GM12878 (cell line): Measurements from ENCODE around the gene SLC2A8. TPM values are rescaled to one million over a fixed set of nuclear protein-coding genes. Genes with fewer than 3 reads are reported as not detected.

ENCODE experiments used
- ATAC-seq: fragments of 200-7000 bp; cut with Tn5 transposase; 3 replicates; pipeline ENCODE4 v1.9.1; 2020; ENCODE audit warnings: mild to moderate bottlenecking, moderate library complexity
- BruUV-seq: library from RNA; stranded (reverse); fragments of 400-500 nt; replicated peaks from 2 replicates; lab custom pipeline; 2021; lab: Mats Ljungman, UMichigan
- CTCF ChIA-PET: fragments of 300-600 bp; sonication (Branson Sonifier 250); formaldehyde crosslinking; extraction: SDS; loops from one replicate; lab custom pipeline; 2021; ENCODE audit warnings: inconsistent platforms; lab: Yijun Ruan, JAX
- POLR2A ChIA-PET: fragments of 350-600 bp; formaldehyde crosslinking; extraction: SDS; loops from one replicate; lab custom pipeline; 2021; ENCODE audit warnings: inconsistent platforms; lab: Charles Lee
- RAD21 ChIA-PET: fragments of 300-600 bp; sonication (Branson Sonifier 250); formaldehyde crosslinking; loops from one replicate; lab custom pipeline; 2023; ENCODE audit warnings: antibody characterized with exemption; ENCODE audit not compliant: unreplicated experiment; lab: Charles Lee
- SMC1A ChIA-PET: fragments of 300-600 bp; sonication (Branson Sonifier 250); formaldehyde crosslinking; loops from one replicate; lab custom pipeline; 2023; ENCODE audit not compliant: unreplicated experiment, uncharacterized antibody; lab: Charles Lee
- DNase-seq: peaks from one replicate; pipeline ENCODE4 v3.0.0-alpha.2; 2011; ENCODE audit warnings: low read depth, low spot score
- FAIRE-seq: peaks from 3 replicates; lab custom pipeline; 2011; peaks lifted over from hg19 to GRCh38; lab: Jason Lieb, UNC
- H2AFZ ChIP-seq: 2 replicates; pipeline ENCODE4 v1.6.0; 2011; ENCODE audit warnings: low read depth, low read length, control low read depth; ENCODE audit not compliant: control insufficient read depth
- H3K27ac ChIP-seq: 2 replicates; pipeline ENCODE4 v1.5.1; 2011; ENCODE audit warnings: control low read depth; ENCODE audit not compliant: control insufficient read depth, insufficient read depth
- H3K27me3 ChIP-seq, 2 experiments: replicated peaks in 1 of 2; 2 replicates each; pipeline versions ENCODE4 v1.6.0 to v1.6.1; 2011; ENCODE audit warnings: low read length in 1 of 2; ENCODE audit not compliant: control insufficient read depth in 2 of 2, insufficient read depth in 2 of 2
- H3K36me3 ChIP-seq, 2 experiments: 2 replicates each; pipeline ENCODE4 v1.5.1; 2011; ENCODE audit warnings: low read length in 1 of 2; ENCODE audit not compliant: control insufficient read depth in 2 of 2, insufficient read depth in 2 of 2
- H3K4me1 ChIP-seq: 2 replicates; pipeline ENCODE4 v1.6.1; 2011; ENCODE audit warnings: mild to moderate bottlenecking, low read length, moderate library complexity, mixed read lengths; ENCODE audit not compliant: control insufficient read depth, insufficient read depth
- H3K4me2 ChIP-seq: 2 replicates; pipeline ENCODE4 v1.6.0; 2011; ENCODE audit warnings: control low read depth; ENCODE audit not compliant: control insufficient read depth, insufficient read depth
- H3K4me3 ChIP-seq: fragments of 200-600 bp; sonication (generic); 2 replicates; pipeline ENCODE4 v1.5.1; 2016
- H3K79me2 ChIP-seq: 2 replicates; pipeline ENCODE4 v1.6.0; 2011; ENCODE audit warnings: low read length; ENCODE audit not compliant: control insufficient read depth, insufficient read depth
- H3K9ac ChIP-seq: 2 replicates; pipeline ENCODE4 v1.8.0; 2011; ENCODE audit warnings: low read length, control low read depth, mixed read lengths; ENCODE audit not compliant: control insufficient read depth, insufficient read depth
- H3K9me3 ChIP-seq: replicated peaks from 3 replicates; pipeline ENCODE4 v1.5.1; 2011; ENCODE audit warnings: mild to moderate bottlenecking, low read length; ENCODE audit not compliant: control insufficient read depth, insufficient read depth
- H4K20me1 ChIP-seq: 2 replicates; pipeline ENCODE4 v1.6.0; 2011; ENCODE audit not compliant: control insufficient read depth, insufficient read depth
- CHD2 ChIP-seq: IDR thresholded peaks from 2 replicates; pipeline ENCODE4 v1.6.1; 2011; ENCODE audit warnings: low read depth, low read length, improper control_type of control experiment, borderline replicate concordance
- CREB1 ChIP-seq: IDR thresholded peaks from 2 replicates; pipeline ENCODE4 v1.6.1; 2012; ENCODE audit warnings: low read depth, mild to moderate bottlenecking, inconsistent platforms
- E4F1 ChIP-seq: fragments of 450-650 bp; IDR thresholded peaks from 2 replicates; pipeline ENCODE4 v1.6.1; 2018; ENCODE audit warnings: borderline replicate concordance, mild to moderate bottlenecking; ENCODE audit not compliant: partially characterized antibody
- GATAD2B ChIP-seq: fragments of 450-650 bp; conservative IDR thresholded peaks from 2 replicates; pipeline ENCODE4 v1.6.1; 2017; ENCODE audit warnings: low read depth, mild to moderate bottlenecking, moderate library complexity
- HCFC1 ChIP-seq: fragments of 150-350 bp; IDR thresholded peaks from 2 replicates; pipeline ENCODE4 v1.6.1; 2014; ENCODE audit warnings: low read length
- HDAC6 ChIP-seq: fragments of 200-600 bp; sonication (generic); IDR thresholded peaks from one replicate; pipeline ENCODE4 v1.8.0; 2017; ENCODE audit warnings: antibody characterized with exemption; ENCODE audit not compliant: unreplicated experiment
- IRF5 ChIP-seq: fragments of 450-650 bp; IDR thresholded peaks from 2 replicates; pipeline ENCODE4 v1.6.1; 2017; ENCODE audit warnings: borderline replicate concordance
- JUND ChIP-seq: IDR thresholded peaks from 2 replicates; pipeline ENCODE4 v1.6.1; 2012; ENCODE audit warnings: low read depth, mild to moderate bottlenecking, low read length, improper control_type of control experiment, moderate library complexity
- MEF2B ChIP-seq: fragments of 450-650 bp; IDR thresholded peaks from 2 replicates; pipeline ENCODE4 v1.6.1; 2018; ENCODE audit warnings: mild to moderate bottlenecking, moderate library complexity; ENCODE audit not compliant: partially characterized antibody, poor library complexity, severe bottlenecking
- MLLT1 ChIP-seq: fragments of 450-650 bp; IDR thresholded peaks from 2 replicates; pipeline ENCODE4 v1.6.1; 2016; ENCODE audit warnings: mild to moderate bottlenecking
- NR2C1 ChIP-seq: fragments of 450-650 bp; IDR thresholded peaks from 2 replicates; pipeline ENCODE4 v1.6.1; 2017; ENCODE audit warnings: antibody characterized with exemption, mild to moderate bottlenecking, moderate library complexity
- PML ChIP-seq: IDR thresholded peaks from 2 replicates; pipeline ENCODE4 v1.6.1; 2012; ENCODE audit warnings: low read length, inconsistent platforms
- POLR2A ChIP-seq: IDR thresholded peaks from 2 replicates; pipeline ENCODE4 v1.6.1; 2011; ENCODE audit warnings: low read depth, mild to moderate bottlenecking, low read length
- RAD21 ChIP-seq: IDR thresholded peaks from 2 replicates; pipeline ENCODE4 v1.6.1; 2011; ENCODE audit warnings: mild to moderate bottlenecking, low read depth, low read length, moderate library complexity; ENCODE audit not compliant: insufficient read depth
- RCOR1 ChIP-seq: conservative IDR thresholded peaks from 2 replicates; pipeline ENCODE4 v1.6.1; 2012; ENCODE audit warnings: low read depth, low read length, improper control_type of control experiment
- STAT1 ChIP-seq: fragments of 450-650 bp; conservative IDR thresholded peaks from 2 replicates; pipeline ENCODE4 v1.6.1; 2014; ENCODE audit warnings: antibody characterized with exemption, mild to moderate bottlenecking
- TARDBP ChIP-seq: IDR thresholded peaks from 2 replicates; pipeline ENCODE4 v1.6.1; 2016; ENCODE audit warnings: borderline replicate concordance
- TCF7 ChIP-seq: IDR thresholded peaks from 2 replicates; pipeline ENCODE4 v1.6.1; 2014; ENCODE audit warnings: antibody characterized with exemption, borderline replicate concordance
- YBX1 ChIP-seq: fragments of 450-650 bp; IDR thresholded peaks from 2 replicates; pipeline ENCODE4 v1.6.1; 2016; ENCODE audit warnings: antibody characterized with exemption
- WGBS: methylation state at CpG from one replicate; pipeline ENCODE4 v1.1.6; 2016; ENCODE audit warnings: low lambda C conversion rate; ENCODE audit not compliant: insufficient replicate concordance, insufficient coverage; ENCODE audit errors: missing lambda C conversion rate; 5-methylcytosine and 5-hydroxymethylcytosine counted together
- in situ Hi-C: fragments of 300-500 bp; cut with MboI; formaldehyde crosslinking; loops from 9 replicates; pipeline ENCODE4 v1.14.3; 2018; ENCODE audit warnings: mixed read lengths
- intact Hi-C: fragments of 100-400 bp; cut with micrococcal nuclease; formaldehyde crosslinking; loops from one replicate; pipeline ENCODE4 v1.14.2; 2022; ENCODE audit not compliant: unreplicated experiment
- polyA plus RNA-seq, 11 experiments: library from polyadenylated mRNA; depleted of rRNA in 4 of 11; unstranded in 6 of 11; stranded (reverse) in 5 of 11; fragments of >200 nt; fragmentation: Nextera tagmentation in 4 of 11; fragmentation: Illumina TruSeq in 1 of 11; extraction: Ambion mirVana in 4 of 11; extraction: Trizol in 1 of 11; gene quantifications; 1 replicate in 1 of 11; 2 replicates in 10 of 11; pipeline versions ENCODE4 v1.2.1 to v1.2.3, GENCODE V29; 2011 to 2016; ENCODE audit warnings: inconsistent platforms in 2 of 11, missing spikeins in 2 of 11, low read depth in 1 of 11
- total RNA-seq, 4 experiments: library from RNA; depleted of rRNA in 3 of 4; stranded (reverse); fragments of >200 nt in 3 of 4; fragmentation: Illumina TruSeq in 1 of 4; extraction: Trizol in 1 of 4; gene quantifications; 2 replicates each; pipeline versions ENCODE4 v1.2.1 to v1.2.3, GENCODE V29; 2013 to 2021

Gene SLC2A8
- total and polyA plus RNA-seq, 10 of the 15 experiments (the other 5 are each of a cell fraction or from before 2014, with no cell fraction given), result 0.31 to 22.7 (median 10.0) TPM

- TF ChIP-seq E4F1, result no peak
- TF ChIP-seq TCF7, result no peak
- no peak for TF ChIP-seq RCOR1
- TF ChIP-seq NR2C1, result no peak
- TF ChIP-seq JUND, result no peak
These were observed 28.0 kb upstream of the SLC2A8 start (continued) for GRCh38 chr9:127368852-127369402.

- Histone ChIP-seq H3K4me1 (no peaks in the 10 kb centered on the region), H3K79me2 (no peaks in the 10 kb centered on the region), H3K9ac (no peak overlapping the region), H3K4me2 (no peak overlapping the region), H3K27ac (no peak overlapping the region), H3K4me3 (no peak overlapping the region), H3K9me3 (no peaks in the 10 kb centered on the region), H2AFZ (no peak overlapping the region), H3K36me3 (no peaks in the 10 kb centered on the region), H3K27me3 (no peaks in the 10 kb centered on the region), H4K20me1 (no peaks in the 10 kb centered on the region)
- RAD21 ChIA-PET, result interaction anchor here (0.9 kb wide), 1 partner anchor 155 kb away, joined by 3 read pairs; no protein-coding TSS in a partner anchor
- in situ Hi-C loops, result no loop called here
- WGBS, result 91% methylated on average over 8 of the region's 8 CpGs
- CTCF ChIA-PET, result interaction anchor here (0.6 to 0.7 kb wide), 4 partner anchors 13 to 426 kb away, joined by 3 read pairs; no protein-coding TSS in a partner anchor
- FAIRE-seq (no peak), ATAC-seq (no peak), DNase-seq (no peak)
- POLR2A ChIA-PET, result no interaction called here
- BruUV-seq, result no TSS peak
- intact Hi-C loops, result no loop called here
- SMC1A ChIA-PET, result interaction anchor here (1.5 kb wide), 1 partner anchor 10 kb away, joined by 3 read pairs; no protein-coding TSS in a partner anchor
- TF ChIP-seq POLR2A, result no peak
- TF ChIP-seq CREB1, result no peak
- no peak for TF ChIP-seq HCFC1
- no peak for TF ChIP-seq IRF5
- no peak for TF ChIP-seq RAD21
- no peak for TF ChIP-seq MLLT1
- TF ChIP-seq CHD2, result no peak
- no peak for TF ChIP-seq YBX1
- TF ChIP-seq GATAD2B, result no peak
- no peak for TF ChIP-seq PML
- no peak for TF ChIP-seq TARDBP
- TF ChIP-seq HDAC6, result no peak
- TF ChIP-seq MEF2B, result no peak
- TF ChIP-seq STAT1, result no peak
These were observed 27.5 kb upstream of the SLC2A8 start for GRCh38 chr9:127369428-127369827.
